HS-5 (cell line): Measurements from ENCODE around the gene PCMT1.
"Not testable (repeated sequence)": the region's sequence is repeated elsewhere in the genome, so short reads cannot be mapped to it uniquely, and the experiment has no call there.

Experiments
- DNase-seq: peaks from one replicate; pipeline ENCODE4 v3.0.0-alpha.2; 2012; ENCODE audit warnings: low read depth

Gene PCMT1

GRCh38 chr6:149749594-149750135 is at the start of gene PCMT1:
PCMT1 (plus strand) TSS chr6:149749741; CDS start chr6:149749902, 161 bp downstream.
- peak; percentile 50 for DNase-seq

- no peak for DNase-seq
These were observed 47.8 kb upstream of the PCMT1 start for GRCh38 chr6:149701714-149702113.

- no peak for DNase-seq
These were observed 37.8 kb upstream of the PCMT1 start for GRCh38 chr6:149711711-149712110.

- DNase-seq, result no peak
These were observed 35.1 kb upstream of the PCMT1 start for GRCh38 chr6:149714442-149714841.

DNA sequence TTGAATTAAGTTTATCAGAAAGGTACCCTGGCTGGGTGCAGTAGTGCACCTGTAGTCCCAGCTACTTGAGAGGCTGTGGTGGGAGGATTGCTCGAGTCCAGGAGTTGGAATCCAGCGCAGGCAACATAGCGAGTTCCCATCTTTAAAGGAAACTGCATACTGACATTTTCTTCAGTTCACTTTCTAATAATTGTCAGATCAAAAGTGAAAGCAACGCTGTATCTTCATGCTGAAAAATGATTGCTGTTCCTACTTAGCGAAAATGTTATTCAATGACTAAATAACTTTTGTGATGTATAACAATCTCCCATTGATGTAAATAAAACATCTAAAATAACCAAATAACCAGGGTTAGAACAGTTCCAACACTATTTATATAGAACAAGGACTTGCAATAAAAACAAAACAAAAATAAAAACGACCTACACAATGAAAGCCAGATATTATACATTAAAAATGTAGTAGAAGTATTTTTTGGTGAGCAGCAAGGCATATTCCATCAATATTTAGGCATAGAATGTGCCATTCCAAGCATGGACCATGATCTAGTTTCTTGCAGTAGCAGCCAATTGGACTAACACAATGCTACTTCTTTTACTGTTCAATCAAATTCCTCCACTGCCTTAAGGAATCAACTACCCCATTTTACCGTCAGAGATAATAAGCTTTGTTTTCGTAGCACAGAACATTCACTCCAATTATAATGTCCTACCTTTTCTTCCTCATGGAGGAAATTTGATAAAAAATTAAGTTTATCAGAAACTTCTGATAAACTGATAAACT is 33.2 kb upstream of the PCMT1 start:
- no peak for DNase-seq

DNA sequence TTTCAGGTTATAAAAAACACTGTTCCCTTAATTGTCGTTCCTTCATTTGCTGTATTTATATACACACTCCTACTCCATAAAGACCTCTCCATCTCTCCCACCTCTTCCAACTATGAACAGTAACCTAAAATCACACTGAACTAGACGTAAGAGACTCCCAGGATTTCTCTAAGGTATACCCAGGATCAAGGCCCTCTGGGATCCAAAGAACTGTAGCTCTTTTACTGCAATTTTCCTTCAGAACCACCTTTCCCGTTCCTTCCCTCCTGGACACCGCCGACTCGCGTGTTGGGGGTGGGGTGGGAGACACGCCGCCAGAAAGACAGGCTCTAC is 32.3 kb upstream of the PCMT1 start:
- no peak for DNase-seq

GRCh38 chr6:149717588-149718458 is 31.7 kb upstream of the PCMT1 start, which contains the start of gene LATS1:
LATS1 (minus strand) TSS chr6:149718101; CDS start chr6:149702126, 15,975 bp downstream.
- peak; percentile 37 for DNase-seq

GRCh38 chr6:149719531-149719930 is 30.0 kb upstream of the PCMT1 start:
- no peak for DNase-seq

GRCh38 chr6:149723262-149723661 is 26.3 kb upstream of the PCMT1 start:
- no peak for DNase-seq

- peak; percentile 35 for DNase-seq
These were observed 25.6 kb upstream of the PCMT1 start for GRCh38 chr6:149723771-149724417.

- no peak for DNase-seq
These were observed 23.8 kb upstream of the PCMT1 start for GRCh38 chr6:149725785-149726184.

DNA sequence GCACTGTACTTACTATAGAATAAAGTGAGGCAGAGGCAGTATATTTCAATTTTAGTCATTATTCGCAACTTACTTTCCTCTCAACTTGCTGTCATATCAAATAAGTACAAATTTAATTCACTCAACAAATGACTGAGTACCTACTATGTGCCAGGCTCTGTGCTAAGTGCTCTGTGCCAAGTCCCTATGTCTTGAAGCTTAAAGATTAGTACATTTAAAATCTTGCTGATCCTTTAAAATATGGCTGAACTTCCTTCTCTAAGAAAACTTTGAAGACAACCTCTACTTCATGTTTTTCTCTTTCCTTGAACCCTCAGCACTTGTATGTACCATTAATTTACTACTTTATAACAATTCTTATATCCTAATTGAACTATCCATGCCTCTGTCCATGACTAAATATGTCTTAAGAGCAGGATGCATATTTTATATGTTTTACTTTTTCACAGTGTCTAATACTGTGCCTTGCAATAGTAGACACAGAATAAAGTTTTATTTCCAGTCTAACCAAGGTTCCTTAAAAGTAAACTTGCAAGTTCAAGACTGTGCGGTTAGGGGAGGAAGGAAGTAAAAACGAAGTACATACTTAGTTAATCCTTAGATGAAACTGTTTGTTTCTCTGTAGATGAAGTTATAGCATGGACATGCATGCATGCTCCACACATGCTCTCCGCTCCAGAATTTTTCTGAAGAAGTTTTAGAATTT is 21.6 kb upstream of the PCMT1 start:
- no peak for DNase-seq

DNA sequence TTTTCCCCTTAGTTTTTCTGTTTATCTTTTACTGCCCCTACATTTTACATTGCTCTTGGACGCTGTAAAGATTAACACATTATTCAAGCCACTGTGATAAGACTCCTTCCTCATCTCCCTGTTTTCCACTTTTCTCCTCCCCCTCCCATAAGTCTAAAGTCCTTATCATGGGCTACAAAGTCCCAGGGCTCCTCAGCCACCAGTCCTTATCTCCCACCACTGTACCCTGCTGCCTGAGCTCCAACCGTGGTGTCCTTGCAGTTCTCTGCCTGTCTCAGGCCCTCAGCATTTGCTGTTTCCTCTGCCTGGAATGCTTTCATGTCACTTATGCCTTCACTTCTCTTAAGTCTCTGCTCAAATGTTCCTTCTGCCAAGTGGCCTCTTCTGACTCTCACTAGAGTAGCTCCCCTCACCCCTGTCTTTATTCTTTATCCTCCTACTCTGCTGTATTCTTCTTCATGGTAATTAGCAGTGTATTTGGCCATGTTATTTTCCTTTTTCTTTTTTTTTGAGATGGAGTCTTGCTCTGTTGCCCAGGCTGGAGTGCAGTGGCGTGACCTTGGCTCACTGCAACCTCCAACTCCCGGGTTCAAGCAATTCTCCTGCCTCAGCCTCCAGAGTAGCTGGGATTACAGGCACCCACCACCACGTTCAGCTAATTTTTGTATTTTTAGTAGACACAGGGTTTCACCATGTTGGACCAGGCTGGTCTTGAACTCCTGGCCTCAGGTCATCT is 20.9 kb upstream of the PCMT1 start:
- no peak for DNase-seq

- DNase-seq, result no peak
These were observed 19.7 kb upstream of the PCMT1 start for GRCh38 chr6:149729824-149730223.

DNA sequence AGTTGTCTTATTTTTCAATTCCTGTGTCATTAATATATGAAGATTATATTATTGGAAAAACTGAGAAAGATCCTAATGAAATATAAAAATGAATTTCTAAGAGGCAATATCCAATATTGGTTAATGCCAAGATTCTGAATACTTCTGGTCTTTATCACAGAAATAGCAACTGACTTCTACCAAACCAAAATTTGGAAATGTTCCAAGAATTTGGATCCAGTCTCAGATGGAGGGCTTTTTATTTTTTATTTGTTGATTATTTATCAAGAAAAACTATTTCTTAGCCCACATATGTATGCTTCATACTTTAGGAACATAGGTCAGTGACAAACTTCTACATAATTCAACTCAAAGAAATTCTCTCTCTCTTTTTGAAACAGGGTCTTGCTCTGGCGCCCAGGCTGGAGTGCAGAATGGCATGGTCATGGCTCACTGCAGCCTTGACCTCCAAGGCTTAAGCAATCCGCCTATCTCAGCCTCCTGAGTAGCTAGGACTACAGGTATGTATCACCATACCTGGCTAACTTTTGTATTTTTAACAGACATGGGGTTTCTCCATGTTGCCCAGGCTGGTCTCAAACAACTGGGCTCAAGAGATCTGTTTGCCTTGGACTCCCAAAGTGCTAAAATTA is 16.3 kb upstream of the PCMT1 start:
- DNase-seq, result no peak

DNA sequence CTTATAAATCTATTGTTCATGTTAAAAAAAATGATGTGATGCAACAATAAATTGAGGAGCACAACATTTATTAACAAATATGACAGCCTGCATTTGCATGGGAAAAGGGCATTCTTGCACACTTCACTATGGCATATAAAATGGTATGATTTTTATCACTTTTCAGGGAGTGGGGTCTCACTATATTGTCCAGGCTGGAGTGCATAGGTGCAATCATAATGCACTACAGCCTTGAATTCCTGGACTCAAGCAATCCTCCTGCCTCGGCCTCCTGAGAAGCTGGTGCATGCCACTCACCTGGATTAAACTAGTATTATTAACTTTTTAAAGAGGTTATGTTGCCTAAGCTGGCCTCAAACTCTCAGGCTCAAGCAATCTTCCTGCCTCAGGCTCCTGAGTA is 14.6 kb upstream of the PCMT1 start:
- DNase-seq, result no peak

DNA sequence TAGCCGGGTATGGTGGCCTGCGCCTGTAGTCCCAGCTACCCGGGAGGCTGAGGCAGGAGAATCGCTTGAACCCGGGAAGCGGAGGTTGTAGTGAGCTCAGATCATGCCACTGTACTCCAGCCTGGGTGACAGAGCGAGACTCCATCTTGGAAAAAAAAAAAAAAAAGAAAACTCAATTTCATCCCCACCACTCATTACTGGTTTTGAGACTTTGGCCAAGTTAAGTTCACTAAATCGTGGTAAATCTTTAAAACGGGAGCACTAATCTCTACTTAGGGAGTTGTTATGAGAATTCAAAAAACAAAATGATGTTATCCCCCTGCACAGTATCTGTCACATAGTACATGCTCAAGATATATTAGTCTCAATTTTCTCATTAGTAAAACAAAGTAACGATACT is 4.3 kb upstream of the PCMT1 start:
- DNase-seq, result not testable (repeated sequence)

DNA sequence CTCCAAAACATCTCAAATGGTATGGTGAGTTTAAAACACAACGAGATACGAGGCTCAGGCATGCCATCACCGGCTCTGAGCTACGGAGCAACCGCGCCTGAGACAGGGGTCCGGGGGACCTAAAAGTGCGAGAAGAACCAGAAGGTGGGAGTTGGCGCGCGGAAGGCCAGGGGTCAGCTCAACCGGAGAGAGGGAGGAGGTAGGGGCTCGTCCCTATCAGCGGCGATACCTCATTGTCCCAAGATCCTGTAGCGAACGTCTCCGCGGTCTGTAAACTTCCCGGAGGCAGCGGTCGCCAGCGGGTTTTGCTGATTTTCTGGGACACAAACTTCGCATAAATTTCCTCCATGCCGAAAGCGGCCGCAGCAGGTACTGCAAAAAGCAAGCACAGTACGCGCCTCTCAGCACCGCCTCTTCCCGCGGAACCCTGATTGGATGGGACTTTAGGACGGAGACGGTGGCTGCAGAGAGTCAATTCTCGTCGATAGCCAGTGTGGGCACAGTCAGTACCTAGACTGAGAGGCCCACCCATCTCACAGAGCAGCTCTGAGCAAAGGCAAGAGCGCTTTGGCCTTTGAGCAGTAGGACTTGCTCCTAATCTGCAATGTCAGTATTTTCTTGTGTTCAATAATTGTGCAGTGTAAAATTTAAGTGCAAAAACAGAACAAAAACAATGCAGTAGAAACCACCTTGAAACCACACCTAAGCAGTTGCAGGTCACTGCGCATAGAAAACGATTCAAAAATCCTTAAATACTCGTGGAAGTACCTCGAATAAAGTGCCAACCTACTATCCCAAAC is 3.2 kb upstream of the PCMT1 start, which contains the start of gene NUP43:
NUP43 (minus strand) TSS at position 383 of the 800 bp plus-strand sequence; CDS start at position 349, 34 bp downstream.
- peak; percentile 89 for DNase-seq

GRCh38 chr6:149749082-149749593 is 403 bp upstream of the PCMT1 start:
- DNase-seq, result not testable (repeated sequence)
